NCI-H82 treated with DMSO at 0.1 percent for 48 hours (cell line): ENCODE results near the gene TIRAP.

Experiments
- DNase-seq: peaks from one replicate; lab custom pipeline; 2025; ENCODE audit not compliant: unreplicated experiment; lab: John Stamatoyannopoulos, UW

TIRAP gene

GRCh38 chr11:126319374-126319740 lies 36.5 kb downstream of the TIRAP start:
- DNase-seq = no peak

DNA sequence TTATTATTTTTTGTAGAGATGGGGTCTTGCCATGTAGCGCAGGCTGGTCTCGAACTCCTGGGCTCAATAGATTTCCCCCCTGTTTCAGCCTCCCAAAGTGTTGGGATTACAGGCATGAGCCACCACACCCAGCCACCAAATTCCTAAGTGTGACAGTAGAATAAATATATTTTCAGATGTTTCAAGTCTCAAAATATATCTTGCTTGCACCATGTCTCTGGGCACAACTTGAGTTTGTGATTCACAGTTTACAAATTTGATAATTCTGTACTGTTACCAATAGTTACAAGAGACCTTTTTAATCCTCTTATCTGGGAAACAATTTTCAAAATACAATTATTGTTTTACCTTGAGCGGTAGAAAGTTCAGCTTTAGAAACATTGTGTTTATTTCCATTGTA lies 40.1 kb downstream of the TIRAP start:
- DNase-seq = no peak

DNA sequence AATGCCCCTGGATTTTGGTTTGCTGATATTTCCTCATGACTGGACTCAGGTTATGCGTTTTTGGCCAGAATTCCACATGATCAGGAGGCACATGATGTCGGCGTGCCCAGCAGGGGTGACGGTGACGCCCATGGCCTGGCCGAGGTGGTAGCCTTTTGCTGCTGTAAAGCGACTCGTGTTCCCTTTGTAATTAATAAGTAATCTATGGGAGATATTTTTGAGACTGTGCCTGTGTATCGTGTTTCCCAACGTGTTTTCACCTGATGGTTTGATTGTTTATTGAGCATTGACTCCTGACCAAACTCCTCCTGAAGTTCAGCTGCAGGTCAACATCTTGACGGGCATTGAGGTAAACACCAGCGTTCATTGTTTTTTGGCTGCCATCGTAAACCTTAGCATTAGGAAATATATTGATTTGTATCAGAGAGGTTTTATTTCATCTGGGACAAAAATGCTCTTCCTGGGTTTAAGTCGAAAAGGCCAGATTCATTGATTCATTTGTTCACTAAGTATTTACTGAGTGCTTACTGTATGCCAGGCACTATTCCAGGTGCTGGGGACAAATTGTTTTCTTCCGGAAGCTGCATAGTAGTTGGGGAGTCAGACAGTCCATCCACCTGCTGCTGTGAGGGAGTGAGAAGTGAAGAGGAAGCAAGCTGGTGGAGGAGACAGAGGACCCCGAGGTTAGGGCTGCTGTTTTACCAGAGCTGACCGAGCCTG lies 44.5 kb downstream of the TIRAP start:
- no peak for DNase-seq

DNA sequence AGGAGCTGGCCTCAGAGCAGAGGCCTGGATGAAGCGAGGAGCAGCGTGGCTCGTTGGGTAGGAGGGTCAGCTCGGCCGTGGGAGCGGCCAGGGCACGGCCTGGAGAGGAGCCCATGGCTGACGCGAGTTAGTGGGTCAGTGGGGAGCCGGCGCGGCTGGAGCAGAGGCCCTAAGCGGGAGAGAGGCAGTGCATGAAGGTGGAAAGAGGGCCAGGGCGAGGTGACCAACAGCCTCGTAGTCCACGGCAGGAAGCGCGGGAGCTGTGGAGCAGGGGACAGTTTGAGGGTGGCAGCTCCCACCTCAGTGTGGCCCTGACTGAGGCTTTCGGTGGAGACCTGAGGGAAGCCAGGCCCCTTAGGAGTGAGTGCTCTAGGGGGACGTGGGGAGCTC lies 45.1 kb downstream of the TIRAP start:
- no peak for DNase-seq

DNA sequence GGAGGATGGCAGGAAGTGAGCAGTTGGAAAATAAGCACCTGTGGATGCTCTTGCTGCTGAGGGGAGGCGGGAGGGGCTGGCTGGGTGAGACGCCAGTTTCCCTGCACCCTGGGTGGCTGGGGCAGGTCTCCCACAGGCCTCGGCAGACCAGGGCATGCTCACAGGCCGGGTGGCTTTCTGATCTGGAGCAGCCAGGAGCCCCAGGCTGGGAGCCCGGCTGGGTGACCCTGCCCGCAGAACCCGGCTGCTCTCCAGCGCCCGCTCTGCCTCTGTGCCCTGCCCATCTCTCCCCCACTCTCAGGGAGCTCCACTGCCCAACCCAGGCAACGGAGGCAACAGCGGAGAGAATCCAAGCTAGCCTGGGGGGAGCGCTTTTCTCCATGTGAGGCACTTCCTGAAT lies 45.6 kb downstream of the TIRAP start:
- no peak for DNase-seq

DNA sequence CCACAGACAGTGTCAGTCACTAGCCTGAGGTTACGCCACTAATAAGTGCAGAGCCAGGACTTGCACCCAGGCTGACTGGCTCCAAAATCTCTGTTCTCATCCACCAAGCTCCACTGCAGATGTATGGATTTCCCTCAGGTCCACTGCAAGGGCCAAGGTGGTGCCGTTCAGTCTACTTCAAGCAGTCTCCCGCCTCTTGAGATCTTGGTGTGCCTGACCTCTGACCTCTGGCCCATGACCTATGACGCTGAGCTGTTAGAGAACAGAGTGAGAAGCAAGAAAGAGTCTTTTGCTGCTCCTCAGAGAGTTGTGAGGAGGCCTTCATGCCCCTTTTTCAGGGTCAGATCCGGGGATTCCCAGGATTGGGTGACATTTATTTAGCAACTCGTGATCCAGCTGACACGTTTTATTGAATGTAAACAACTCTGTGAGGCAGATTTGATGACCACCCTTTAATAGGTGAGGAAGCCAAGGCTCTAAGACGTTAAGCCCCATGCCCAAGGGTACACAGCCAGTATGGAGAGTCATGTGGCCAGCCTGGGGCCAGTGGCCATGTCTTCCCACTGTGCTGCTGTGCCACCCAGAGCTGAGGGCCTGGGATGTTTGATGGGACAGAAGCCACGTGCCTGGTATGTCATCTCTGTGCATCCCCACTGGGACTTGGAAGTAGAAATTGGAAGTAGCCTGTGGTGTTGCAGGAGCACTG lies 46.2 kb downstream of the TIRAP start:
- DNase-seq = no peak

- DNase-seq = no peak
Measured at GRCh38 chr11:126329644-126330211, 46.8 kb downstream of the TIRAP start.

DNA sequence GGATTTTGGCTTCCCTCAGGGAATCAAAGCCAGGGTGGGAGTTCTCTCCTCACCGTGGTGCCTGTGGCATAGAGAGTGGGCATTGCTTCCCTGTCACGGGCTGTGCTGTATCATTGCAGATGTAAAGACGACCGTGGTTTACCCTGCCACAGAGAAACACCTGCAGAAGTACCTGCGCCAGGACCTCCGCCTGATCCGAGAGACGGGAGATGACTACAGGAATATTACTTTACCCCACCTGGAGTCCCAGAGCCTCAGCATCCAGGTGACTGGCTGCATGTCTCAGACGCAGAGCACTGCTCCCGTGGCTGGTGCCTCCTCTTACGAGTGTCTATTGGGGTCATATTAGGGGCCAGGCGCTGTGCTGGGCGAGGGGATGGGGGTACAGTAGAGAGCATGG lies 48.4 kb downstream of the TIRAP start:
- no peak for DNase-seq

DNA sequence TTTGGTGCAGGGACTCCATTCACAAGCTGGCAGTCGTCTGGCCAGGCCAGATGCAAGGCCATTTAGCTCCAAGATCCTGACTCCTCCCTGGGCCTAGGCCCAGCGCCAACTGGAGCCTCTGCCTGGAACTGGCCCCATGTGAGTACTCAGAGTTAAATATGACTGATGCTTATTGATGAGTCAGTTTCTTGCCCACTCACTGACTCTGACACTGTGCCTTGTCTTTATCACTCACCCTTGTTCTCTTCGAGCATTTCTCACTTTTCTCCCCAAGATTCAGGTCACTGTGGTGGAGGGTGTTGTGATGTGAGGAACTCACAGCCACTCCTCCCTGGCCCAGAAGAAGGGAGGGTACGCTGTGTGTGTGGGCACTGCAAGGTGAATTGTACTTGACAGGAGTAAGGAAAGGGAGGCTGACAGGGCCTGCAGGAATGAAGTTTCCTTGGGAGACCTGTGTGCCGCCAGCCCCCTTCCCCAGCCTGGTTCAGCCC lies 49.4 kb downstream of the TIRAP start:
- DNase-seq = no peak

DNA sequence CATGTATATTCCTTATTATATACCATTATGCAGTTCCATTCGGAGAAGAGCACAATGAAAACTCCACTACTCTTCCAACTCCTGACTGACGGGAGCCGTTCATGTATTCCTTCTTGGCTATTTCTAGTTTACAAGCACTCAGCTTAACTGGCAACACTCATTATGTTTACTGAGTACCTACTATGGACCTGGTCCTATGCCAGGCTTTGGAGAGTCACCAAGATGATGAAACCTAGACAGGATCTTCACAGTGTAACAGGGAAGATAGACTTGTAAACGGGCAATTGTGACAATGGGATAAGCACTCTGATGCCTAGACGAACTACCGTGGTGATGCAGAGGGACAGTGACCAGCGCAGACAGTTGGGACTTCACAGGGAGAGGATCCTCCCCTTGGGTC lies 50.2 kb downstream of the TIRAP start:
- DNase-seq = no peak

DNA sequence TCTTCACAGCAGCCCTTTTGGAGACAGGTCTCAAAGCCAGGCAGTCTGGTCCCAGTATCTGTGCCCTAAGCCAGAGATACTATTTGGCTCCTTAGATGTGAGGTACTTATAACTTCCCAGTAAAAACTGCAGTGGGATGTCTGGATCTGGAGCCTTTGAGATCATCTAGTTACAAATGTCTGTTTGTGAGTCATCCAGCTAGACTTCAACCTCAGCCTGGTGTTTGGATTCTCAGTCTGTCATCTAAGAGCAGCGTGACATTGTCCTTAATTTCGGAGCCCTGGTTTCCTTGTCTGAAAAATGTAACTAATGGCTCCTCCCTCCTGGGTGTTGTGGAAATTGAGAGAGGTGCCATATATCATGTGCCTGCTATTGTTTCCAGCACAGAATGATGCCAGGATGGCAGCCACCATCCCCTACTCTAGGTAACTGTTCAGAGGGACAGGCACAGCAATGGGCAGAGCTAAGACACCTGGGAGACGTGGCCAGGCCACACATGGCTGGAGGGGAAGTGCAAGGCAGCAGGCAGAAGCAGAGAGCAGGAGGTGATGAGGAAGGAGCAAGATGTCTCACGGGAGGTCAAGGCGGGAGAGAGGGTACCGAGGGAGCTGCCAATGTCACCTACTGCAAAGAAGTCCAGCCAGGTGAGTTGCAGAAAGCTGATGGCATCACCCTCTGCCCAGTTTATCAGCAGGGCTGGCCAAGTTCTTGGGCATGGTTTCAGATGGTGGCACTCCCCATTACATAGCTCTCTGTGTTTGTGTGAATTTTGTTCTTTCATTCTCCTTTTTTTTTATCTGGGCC lies 52.0 kb downstream of the TIRAP start:
- DNase-seq = no peak

- DNase-seq = no peak
Measured at GRCh38 chr11:126335463-126335760, 52.5 kb downstream of the TIRAP start.

- no peak for DNase-seq
Measured at GRCh38 chr11:126336138-126336541, 53.2 kb downstream of the TIRAP start.

DNA sequence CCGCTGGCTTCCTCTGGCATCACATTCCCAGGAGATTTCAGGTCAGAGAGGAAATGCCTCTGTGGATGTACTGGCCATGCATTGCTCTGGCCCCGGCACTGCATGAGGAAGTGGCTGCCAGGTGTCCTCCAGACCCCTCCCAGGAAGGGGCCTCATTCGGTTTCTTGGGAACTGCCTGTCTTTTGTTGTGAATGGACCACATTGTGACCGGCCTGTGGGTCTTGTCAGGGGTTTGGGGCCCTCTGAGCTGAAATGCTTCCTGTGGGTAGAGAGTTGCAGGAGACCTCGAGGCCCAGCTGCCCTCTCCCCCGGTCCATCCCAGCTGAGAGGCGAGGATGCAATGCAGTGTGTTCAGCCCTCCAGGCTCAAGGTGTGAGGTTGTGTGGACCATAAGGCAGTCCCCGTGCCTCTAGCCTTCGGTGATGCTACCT lies 53.8 kb downstream of the TIRAP start:
- no peak for DNase-seq

DNA sequence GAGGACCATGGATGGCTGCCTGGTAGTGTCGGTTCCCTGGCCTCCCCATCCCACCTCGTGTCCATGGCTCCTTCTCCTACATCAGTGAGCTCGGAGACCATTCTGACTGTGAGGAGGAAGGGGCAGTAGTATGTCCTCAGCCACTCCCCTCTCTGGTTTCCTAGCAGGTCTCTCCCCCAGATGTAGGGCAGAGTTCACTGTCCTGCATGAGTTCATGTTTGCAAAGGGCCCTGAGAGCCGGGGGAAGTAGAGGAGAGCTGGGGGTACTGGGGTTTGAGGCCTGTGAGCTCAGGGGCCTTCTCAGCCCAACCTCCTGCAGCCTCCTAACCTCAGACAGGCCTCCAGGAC lies 54.2 kb downstream of the TIRAP start:
- DNase-seq = no peak

DNA sequence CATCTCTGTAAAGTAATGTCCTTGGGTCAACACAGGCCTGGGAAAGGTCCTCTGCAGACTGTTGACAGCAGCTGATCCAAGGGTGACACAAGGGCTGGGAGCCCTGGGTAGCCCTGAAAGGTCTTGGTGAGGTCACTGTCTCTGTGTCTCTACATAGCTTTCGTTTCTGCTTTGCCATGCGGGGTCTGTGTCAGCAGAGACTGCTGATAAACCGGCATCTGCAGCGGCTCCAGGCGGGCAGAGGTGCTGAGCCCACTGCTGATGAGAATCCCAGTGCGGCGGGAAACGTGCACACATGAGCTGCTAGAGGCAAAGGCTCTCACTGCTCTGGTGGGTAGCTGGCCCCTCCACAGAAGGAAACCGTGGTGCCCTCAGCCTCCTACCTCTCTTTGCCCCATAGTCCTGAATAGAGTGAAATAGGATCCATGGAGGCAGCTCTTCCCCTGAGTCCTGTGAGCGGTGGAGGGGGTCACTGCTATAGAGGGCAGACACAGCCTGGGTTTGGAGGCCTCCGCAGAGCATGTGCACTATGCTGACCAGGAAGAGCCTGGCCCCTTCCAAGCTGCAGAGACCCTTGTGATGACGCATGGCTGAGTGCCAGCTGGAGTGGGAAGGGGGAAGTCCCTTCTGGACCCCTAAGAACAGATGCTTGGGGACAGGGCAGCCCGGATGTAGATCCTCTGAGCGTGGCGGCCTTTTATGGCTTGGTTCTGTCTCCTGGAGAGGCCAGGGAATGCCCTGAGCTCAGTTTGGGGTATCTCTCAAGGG lies 54.8 kb downstream of the TIRAP start:
- DNase-seq = no peak

DNA sequence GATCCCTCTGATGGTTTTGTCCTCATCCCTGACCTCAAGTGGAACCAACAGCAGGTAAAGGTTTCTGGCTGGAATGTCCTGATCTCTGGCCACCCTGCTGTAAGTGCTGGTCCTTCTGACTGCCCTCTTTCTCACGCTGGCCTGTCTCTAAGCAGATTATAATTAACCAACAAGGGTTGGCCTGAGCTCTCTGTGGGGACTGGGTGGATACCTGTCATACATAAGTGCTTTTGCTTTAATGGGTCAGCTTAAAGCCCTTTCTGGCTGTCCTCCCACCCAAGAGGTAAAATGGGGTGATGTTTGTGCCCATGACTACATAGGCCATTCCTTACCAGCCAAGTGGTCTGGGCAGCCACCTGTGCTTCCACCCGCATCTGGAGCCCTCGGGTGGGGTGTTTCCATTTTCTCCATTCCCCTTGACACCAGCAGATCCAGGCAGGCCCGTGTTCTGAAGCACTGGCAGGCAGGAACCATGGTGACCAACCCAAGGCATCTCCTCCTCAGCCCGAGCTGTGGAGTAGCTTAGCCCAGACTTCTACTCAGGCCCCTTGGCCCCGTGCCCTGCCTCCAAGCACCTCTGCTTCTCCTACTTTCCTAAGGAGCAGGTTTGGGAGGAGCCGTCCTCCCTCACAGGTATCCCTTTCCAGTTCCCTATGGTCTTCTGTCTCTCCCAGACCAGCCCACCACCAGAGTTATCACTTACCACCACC lies 55.6 kb downstream of the TIRAP start:
- no peak for DNase-seq

DNA sequence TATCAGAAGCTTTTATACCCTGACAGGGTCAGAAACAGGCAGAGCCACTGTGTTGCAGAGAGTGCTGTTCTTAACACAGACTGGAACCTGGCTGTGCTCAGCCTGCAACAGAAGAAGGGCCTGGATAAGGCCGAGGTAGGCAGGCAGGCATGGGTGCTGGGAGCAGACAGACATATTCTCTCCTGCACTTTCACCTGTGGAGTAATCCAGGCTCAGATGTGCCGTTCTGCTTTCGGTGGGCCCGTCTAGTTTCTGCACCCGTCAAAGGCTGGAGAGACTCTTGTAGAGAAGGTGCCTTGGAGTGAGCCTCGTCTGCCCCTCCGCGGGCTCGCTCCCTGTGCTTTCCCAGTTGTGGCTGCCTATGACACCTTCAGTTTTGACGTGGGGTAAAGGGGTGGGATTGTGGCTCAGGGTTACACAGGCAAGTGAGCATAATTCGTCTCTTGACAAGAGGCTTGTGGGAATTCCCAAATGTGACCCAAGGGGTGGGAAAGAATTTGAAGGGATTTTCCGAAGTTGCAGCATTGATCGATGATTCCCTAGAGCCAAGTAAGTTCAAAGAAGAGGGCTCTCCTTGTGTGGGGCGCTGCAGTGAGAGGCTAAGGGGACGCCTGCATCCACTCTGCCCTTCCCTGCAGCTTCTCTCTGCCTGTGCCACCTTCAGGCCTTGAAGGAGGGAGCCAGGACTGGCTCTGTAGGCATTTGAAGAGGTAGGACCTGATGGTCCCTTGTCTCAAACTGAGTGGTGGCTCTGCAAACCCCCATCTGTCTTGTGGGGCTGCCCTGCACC lies 56.4 kb downstream of the TIRAP start:
- no peak for DNase-seq

- DNase-seq = no peak
Measured at GRCh38 chr11:126339863-126340434, 57.1 kb downstream of the TIRAP start.
